ENCODE data around the gene CXorf58.
A peak's percentile ranks its signal among the peaks of the same experiment; 100 is the strongest.
"Not testable (repeated sequence)": the region's sequence is repeated elsewhere in the genome, so short reads cannot be mapped to it uniquely, and the experiment has no call there.

Gene CXorf58

GRCh38 chrX:23907498-23908218 is at the start of gene CXorf58, which contains the start of gene APOO:
TSS of gene CXorf58 (plus strand) at chrX:23908006. CDS start at chrX:23910303, 2,297 bp downstream.
TSS of gene APOO (minus strand) at chrX:23907938. CDS start at chrX:23907702, 236 bp downstream.
- DNase-seq = peak; percentile 96

GRCh38 chrX:23859238-23859637 is 48.6 kb upstream of the CXorf58 start:
- DNase-seq = not testable (repeated sequence)

- DNase-seq = no peak
These were observed 46.5 kb upstream of the CXorf58 start for GRCh38 chrX:23861215-23861896.

- DNase-seq = not testable (repeated sequence)
These were observed 45.9 kb upstream of the CXorf58 start for GRCh38 chrX:23861952-23862351.

- DNase-seq = no peak
These were observed 43.0 kb upstream of the CXorf58 start for GRCh38 chrX:23864742-23865326.

- no peak for DNase-seq
These were observed 37.8 kb upstream of the CXorf58 start for GRCh38 chrX:23870041-23870440.

GRCh38 chrX:23871905-23872546 is 35.8 kb upstream of the CXorf58 start:
- no peak for DNase-seq

GRCh38 chrX:23879380-23880090 is 28.3 kb upstream of the CXorf58 start:
- DNase-seq = no peak

- no peak for DNase-seq
These were observed 24.0 kb upstream of the CXorf58 start for GRCh38 chrX:23883737-23884354.

- peak; percentile 77 for DNase-seq
These were observed 23.3 kb upstream of the CXorf58 start for GRCh38 chrX:23884427-23885024.

- peak; percentile 12 for DNase-seq
These were observed 22.0 kb upstream of the CXorf58 start for GRCh38 chrX:23885803-23886202.

GRCh38 chrX:23887451-23887850 is 20.4 kb upstream of the CXorf58 start:
- DNase-seq = no peak

- DNase-seq = no peak
These were observed 19.9 kb upstream of the CXorf58 start for GRCh38 chrX:23887918-23888317.

- no peak for DNase-seq
These were observed 18.8 kb upstream of the CXorf58 start for GRCh38 chrX:23888887-23889501.

- DNase-seq = no peak
These were observed 16.9 kb upstream of the CXorf58 start for GRCh38 chrX:23890933-23891332.

GRCh38 chrX:23894993-23895392 is 12.8 kb upstream of the CXorf58 start:
- not testable (repeated sequence) for DNase-seq

- not testable (repeated sequence) for DNase-seq
These were observed 11.3 kb upstream of the CXorf58 start for GRCh38 chrX:23896539-23896938.

GRCh38 chrX:23896981-23897380 is 10.8 kb upstream of the CXorf58 start:
- DNase-seq = no peak

- no peak for DNase-seq
These were observed 9.3 kb upstream of the CXorf58 start for GRCh38 chrX:23898412-23898959.

GRCh38 chrX:23900220-23900797 is 7.5 kb upstream of the CXorf58 start:
- no peak for DNase-seq

GRCh38 chrX:23901060-23901459 is 6.7 kb upstream of the CXorf58 start:
- no peak for DNase-seq
